GM23338 (cell line): ENCODE measurements around the gene SLC25A36. TPM values are rescaled to one million over a fixed set of nuclear protein-coding genes. Genes with fewer than 3 reads are reported as not detected.
"Not testable (repeated sequence)": the region's sequence is repeated elsewhere in the genome, so short reads cannot be mapped to it uniquely, and the experiment has no call there.

ENCODE experiments used
- ATAC-seq: fragments of 200-7000 bp; cut with Tn5 transposase; 3 replicates; pipeline ENCODE4 v1.9.1; 2020
- DNase-seq: peaks from one replicate; pipeline ENCODE4 v3.0.0-alpha.2; 2015; ENCODE audit warnings: low spot score
- H2AFZ ChIP-seq: fragments of 200-600 bp; sonication (generic); 2 replicates; pipeline ENCODE4 v1.8.0; 2016; ENCODE audit warnings: antibody characterized with exemption, mild to moderate bottlenecking, moderate library complexity
- H3F3A ChIP-seq: fragments of 200-600 bp; sonication (generic); replicated peaks from 2 replicates; pipeline ENCODE4 v1.8.0; 2017; ENCODE audit warnings: antibody characterized with exemption, mixed run types, low read depth
- H3K27ac ChIP-seq: fragments of 200-600 bp; sonication (generic); 2 replicates; pipeline ENCODE4 v1.6.1; 2016; ENCODE audit warnings: low read depth
- H3K27me3 ChIP-seq: fragments of 200-600 bp; sonication (generic); 2 replicates; pipeline ENCODE4 v1.8.0; 2016; ENCODE audit warnings: mild to moderate bottlenecking, mixed run types, moderate library complexity; ENCODE audit not compliant: insufficient read depth
- H3K36me3 ChIP-seq: fragments of 200-600 bp; sonication (generic); 2 replicates; pipeline ENCODE4 v1.8.0; 2016; ENCODE audit warnings: mild to moderate bottlenecking; ENCODE audit not compliant: insufficient read depth
- H3K4me1 ChIP-seq: fragments of 200-600 bp; sonication (generic); 2 replicates; pipeline ENCODE4 v1.8.0; 2016; ENCODE audit warnings: mild to moderate bottlenecking, moderate library complexity; ENCODE audit not compliant: insufficient read depth
- H3K4me2 ChIP-seq: fragments of 200-600 bp; sonication (generic); 2 replicates; pipeline ENCODE4 v1.7.1; 2017; ENCODE audit warnings: mixed run types
- H3K4me3 ChIP-seq: fragments of 200-600 bp; sonication (generic); 2 replicates; pipeline ENCODE4 v1.6.1; 2016; ENCODE audit warnings: mixed run types
- H3K79me2 ChIP-seq: fragments of 200-600 bp; sonication (generic); replicated peaks from 2 replicates; pipeline ENCODE4 v1.8.0; 2017; ENCODE audit warnings: mild to moderate bottlenecking; ENCODE audit not compliant: insufficient read depth
- H3K9me2 ChIP-seq: fragments of 200-600 bp; sonication (generic); 2 replicates; pipeline ENCODE4 v1.8.0; 2017; ENCODE audit not compliant: insufficient read depth
- H4K20me1 ChIP-seq: fragments of 200-600 bp; sonication (generic); replicated peaks from 2 replicates; pipeline ENCODE4 v1.8.0; 2017; ENCODE audit warnings: mild to moderate bottlenecking; ENCODE audit not compliant: insufficient read depth
- H3K27ac Mint-ChIP-seq: 2 replicates; pipeline ENCODE4 v1.8.0; 2020; ENCODE audit warnings: inconsistent platforms, mild to moderate bottlenecking, moderate library complexity, mixed read lengths
- H3K27me3 Mint-ChIP-seq: 3 replicates; pipeline ENCODE4 v1.8.0; 2022; ENCODE audit warnings: low read depth, mild to moderate bottlenecking, moderate library complexity, mixed read lengths, inconsistent platforms; ENCODE audit not compliant: insufficient read depth, poor library complexity
- H3K36me3 Mint-ChIP-seq: 3 replicates; pipeline ENCODE4 v1.8.0; 2021; ENCODE audit warnings: low read depth, mild to moderate bottlenecking, inconsistent platforms, moderate library complexity, mixed read lengths
- H3K4me1 Mint-ChIP-seq: 3 replicates; pipeline ENCODE4 v1.8.0; 2020; ENCODE audit warnings: mild to moderate bottlenecking, inconsistent platforms, mixed read lengths
- H3K4me3 Mint-ChIP-seq: 3 replicates; pipeline ENCODE4 v1.8.0; 2021; ENCODE audit warnings: moderate library complexity, mild to moderate bottlenecking, inconsistent platforms, mixed read lengths
- H3K9me3 Mint-ChIP-seq: 3 replicates; pipeline ENCODE4 v1.8.0; 2020; ENCODE audit warnings: moderate library complexity, mild to moderate bottlenecking, inconsistent platforms, mixed read lengths
- ETS1 ChIP-seq: IDR thresholded peaks from 2 replicates; pipeline ENCODE4 v1.6.1; 2016; ENCODE audit warnings: antibody characterized with exemption
- EZH2phosphoT487 ChIP-seq: fragments of 200-600 bp; sonication (generic); IDR thresholded peaks from one replicate; pipeline ENCODE4 v1.8.1; 2018; ENCODE audit warnings: antibody characterized with exemption; ENCODE audit not compliant: unreplicated experiment
- JUNB ChIP-seq: IDR thresholded peaks from one replicate; pipeline ENCODE4 v1.6.1; 2016; ENCODE audit warnings: antibody characterized with exemption; ENCODE audit not compliant: unreplicated experiment
- POLR2AphosphoS5 ChIP-seq: IDR thresholded peaks from 2 replicates; pipeline ENCODE4 v1.6.1; 2016; ENCODE audit warnings: antibody characterized with exemption, low read depth
- STAT1 ChIP-seq: IDR thresholded peaks from one replicate; pipeline ENCODE4 v1.6.1; 2016; ENCODE audit warnings: antibody characterized with exemption; ENCODE audit not compliant: unreplicated experiment
- ZNF331 ChIP-seq: fragments of 250-450 bp; sonication (Bioruptor Pico); IDR thresholded peaks from 2 replicates; pipeline ENCODE4 v1.5.0; 2020; ENCODE audit warnings: low read depth, mild to moderate bottlenecking, moderate library complexity
- polyA plus RNA-seq: library from polyadenylated mRNA; unstranded; fragments of >200 nt; fragmentation: Nextera tagmentation; extraction: Ambion mirVana; gene quantifications from 2 replicates; pipeline ENCODE4 v1.2.1, GENCODE V29; 2016
- total RNA-seq: library from RNA; depleted of rRNA; stranded (reverse); fragments of >200 nt; shearing (Covaris generic); gene quantifications from 2 replicates; pipeline ENCODE4 v1.2.3, GENCODE V29; 2014
- TF ChIP-seq, protein P1 (sequence below), 2 experiments: fragments of 200-600 bp in 1 of 2; sonication (generic) in 1 of 2; conservative IDR thresholded peaks; 2 replicates each; pipeline versions ENCODE4 v1.5.1 to v1.6.1; 2016 to 2017; ENCODE audit warnings: antibody characterized with exemption in 2 of 2, low read depth in 2 of 2, mild to moderate bottlenecking in 2 of 2, moderate library complexity in 1 of 2

Gene SLC25A36
- total and polyA plus RNA-seq, 2 experiments from 2014 or later = 113 to 123 TPM

- H3K27ac ChIP-seq, DNase-seq, H3K79me2 ChIP-seq, H3K4me2 ChIP-seq, H3K9me2 ChIP-seq, H3F3A ChIP-seq, H3K27ac Mint-ChIP-seq, H3K4me1 ChIP-seq, H3K4me1 Mint-ChIP-seq, H2AFZ ChIP-seq, ATAC-seq, H3K4me3 ChIP-seq, H3K4me3 Mint-ChIP-seq, H3K27me3 Mint-ChIP-seq, H3K27me3 ChIP-seq, H3K36me3 ChIP-seq, H4K20me1 ChIP-seq: not testable (repeated sequence)
- H3K9me3 Mint-ChIP-seq = peaks cover 53% of the 10 kb centered on the region
- peaks cover 15% of the 10 kb centered on the region for H3K36me3 Mint-ChIP-seq
Measured at GRCh38 chr3:140987792-140988191, 46.2 kb downstream of the SLC25A36 start.

- Mint-ChIP-seq H3K4me1 (no peaks in the 10 kb centered on the region), H3K27ac (no peak overlapping the region), H3K27me3 (peaks cover 3% of the 10 kb centered on the region), H3K36me3 (0 out of 3 replicates have a peak, but pooled peaks cover 4% of the 10 kb centered on the region), H3K9me3 (peaks cover 41% of the 10 kb centered on the region), H3K4me3 (no peak overlapping the region)
- no peak for TF ChIP-seq JUNB
- no peak for TF ChIP-seq STAT1
- TF ChIP-seq ZNF331 (CRISPR knock-in tag) = no peak
- no peak for TF ChIP-seq EZH2phosphoT487
- TF ChIP-seq ETS1 = no peak
- TF ChIP-seq, protein P1, sequence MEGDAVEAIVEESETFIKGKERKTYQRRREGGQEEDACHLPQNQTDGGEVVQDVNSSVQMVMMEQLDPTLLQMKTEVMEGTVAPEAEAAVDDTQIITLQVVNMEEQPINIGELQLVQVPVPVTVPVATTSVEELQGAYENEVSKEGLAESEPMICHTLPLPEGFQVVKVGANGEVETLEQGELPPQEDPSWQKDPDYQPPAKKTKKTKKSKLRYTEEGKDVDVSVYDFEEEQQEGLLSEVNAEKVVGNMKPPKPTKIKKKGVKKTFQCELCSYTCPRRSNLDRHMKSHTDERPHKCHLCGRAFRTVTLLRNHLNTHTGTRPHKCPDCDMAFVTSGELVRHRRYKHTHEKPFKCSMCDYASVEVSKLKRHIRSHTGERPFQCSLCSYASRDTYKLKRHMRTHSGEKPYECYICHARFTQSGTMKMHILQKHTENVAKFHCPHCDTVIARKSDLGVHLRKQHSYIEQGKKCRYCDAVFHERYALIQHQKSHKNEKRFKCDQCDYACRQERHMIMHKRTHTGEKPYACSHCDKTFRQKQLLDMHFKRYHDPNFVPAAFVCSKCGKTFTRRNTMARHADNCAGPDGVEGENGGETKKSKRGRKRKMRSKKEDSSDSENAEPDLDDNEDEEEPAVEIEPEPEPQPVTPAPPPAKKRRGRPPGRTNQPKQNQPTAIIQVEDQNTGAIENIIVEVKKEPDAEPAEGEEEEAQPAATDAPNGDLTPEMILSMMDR (conservative IDR thresholded peaks at IDR 0.05; ENCODE audit: low read depth in 2 of 2) = no peak
- no peak for TF ChIP-seq POLR2AphosphoS5
- Histone ChIP-seq H3K36me3 (no peaks in the 10 kb centered on the region), H3F3A (no peaks in the 10 kb centered on the region), H3K27ac (no peak overlapping the region), H3K4me3 (no peak overlapping the region), H4K20me1 (no peaks in the 10 kb centered on the region), H3K79me2 (no peaks in the 10 kb centered on the region), H3K4me1 (no peaks in the 10 kb centered on the region), H3K4me2 (no peak overlapping the region), H3K9me2 (no peaks in the 10 kb centered on the region), H3K27me3 (no peaks in the 10 kb centered on the region), H2AFZ (no peak overlapping the region)
- no peak for ATAC-seq
- DNase-seq = no peak
Measured at GRCh38 chr3:140994316-140994715, 52.7 kb downstream of the SLC25A36 start.

- not testable (repeated sequence) for H3K79me2 ChIP-seq, ATAC-seq, H3K4me1 Mint-ChIP-seq, DNase-seq, H3K36me3 Mint-ChIP-seq, H3K27ac Mint-ChIP-seq, H4K20me1 ChIP-seq, H3K9me2 ChIP-seq, H3K4me2 ChIP-seq, H3K36me3 ChIP-seq, H3K4me1 ChIP-seq, H3K4me3 Mint-ChIP-seq, H3K27me3 Mint-ChIP-seq, H3K27ac ChIP-seq, H3K27me3 ChIP-seq, H2AFZ ChIP-seq, H3K4me3 ChIP-seq, H3F3A ChIP-seq
- H3K9me3 Mint-ChIP-seq = peaks cover 38% of the 10 kb centered on the region
Measured at GRCh38 chr3:140994861-140995260, 53.2 kb downstream of the SLC25A36 start.
